Neural crest cell (in vitro differentiated cells): ENCODE measurements around the gene SLC39A1. TPM values are rescaled to one million over a fixed set of nuclear protein-coding genes. Genes with fewer than 3 reads are reported as not detected.

Experiments
- DNase-seq: peaks from one replicate; pipeline ENCODE4 v3.0.0; 2021; ENCODE audit warnings: low read depth, mixed read lengths, low spot score
- H3K27ac Mint-ChIP-seq: one replicate; pipeline ENCODE4 v1.8.0; 2021; ENCODE audit warnings: mild to moderate bottlenecking, mixed read lengths; ENCODE audit not compliant: unreplicated experiment
- H3K27me3 Mint-ChIP-seq: 2 replicates; pipeline ENCODE4 v1.8.0; 2021; ENCODE audit warnings: low read depth, mild to moderate bottlenecking, mixed read lengths
- H3K36me3 Mint-ChIP-seq: 2 replicates; pipeline ENCODE4 v1.8.0; 2021; ENCODE audit warnings: low read depth, mild to moderate bottlenecking, mixed read lengths
- H3K4me1 Mint-ChIP-seq: 2 replicates; pipeline ENCODE4 v1.8.0; 2021; ENCODE audit warnings: mixed read lengths
- H3K4me3 Mint-ChIP-seq: one replicate; pipeline ENCODE4 v1.8.0; 2021; ENCODE audit warnings: mild to moderate bottlenecking, mixed read lengths
- H3K9me3 Mint-ChIP-seq: 2 replicates; pipeline ENCODE4 v1.8.0; 2021; ENCODE audit warnings: mixed read lengths
- CTCF ChIP-seq: fragments of 200-600 bp; sonication (generic); conservative IDR thresholded peaks from 2 replicates; pipeline ENCODE4 v1.5.0; 2021; ENCODE audit warnings: antibody characterized with exemption, mild to moderate bottlenecking
- total RNA-seq: library from RNA; stranded (reverse); gene quantifications from 2 replicates; pipeline ENCODE4 v1.2.1, GENCODE V29; 2021

The SLC39A1 gene
- total RNA-seq, 1 donor from 2014 or later = 113 TPM

- Mint-ChIP-seq H3K4me1 (peaks cover 17% of the 10 kb centered on the region), H3K4me3 (peak overlapping the region; percentile 90), H3K27ac (peak overlapping the region; percentile 35), H3K36me3 (peaks cover 3% of the 10 kb centered on the region), H3K27me3 (no peaks in the 10 kb centered on the region), H3K9me3 (no peaks in the 10 kb centered on the region)
- DNase-seq = no peak
- TF ChIP-seq CTCF = no peak
Measured at GRCh38 chr1:153945131-153945794, 18.1 kb downstream of the SLC39A1 start.

- Mint-ChIP-seq H3K4me1 (peaks cover 17% of the 10 kb centered on the region), H3K27ac (no peak overlapping the region), H3K4me3 (peak overlapping the region; percentile 90), H3K27me3 (no peaks in the 10 kb centered on the region), H3K36me3 (peaks cover 3% of the 10 kb centered on the region), H3K9me3 (no peaks in the 10 kb centered on the region)
- DNase-seq = no peak
- TF ChIP-seq CTCF = no peak
Measured at GRCh38 chr1:153944827-153945117, 18.6 kb downstream of the SLC39A1 start.

- no peak for DNase-seq
- H3K36me3 Mint-ChIP-seq = peaks cover 3% of the 10 kb centered on the region
- TF ChIP-seq CTCF = no peak
- H3K9me3 Mint-ChIP-seq = no peaks in the 10 kb centered on the region
- H3K4me3 Mint-ChIP-seq = peak overlapping the region; percentile 90
- peaks cover 17% of the 10 kb centered on the region for H3K4me1 Mint-ChIP-seq
- H3K27ac Mint-ChIP-seq = no peak overlapping the region
- no peaks in the 10 kb centered on the region for H3K27me3 Mint-ChIP-seq
Measured at GRCh38 chr1:153944005-153944826, 19.1 kb downstream of the SLC39A1 start.

GRCh38 chr1:153942766-153943549, 20.4 kb downstream of the SLC39A1 start:
- H3K9me3 Mint-ChIP-seq = no peaks in the 10 kb centered on the region
- no peak for TF ChIP-seq CTCF
- H3K4me1 Mint-ChIP-seq = peaks cover 17% of the 10 kb centered on the region
- peak overlapping the region; percentile 53 for H3K4me3 Mint-ChIP-seq
- DNase-seq = no peak
- no peaks in the 10 kb centered on the region for H3K27me3 Mint-ChIP-seq
- no peak overlapping the region for H3K27ac Mint-ChIP-seq
- H3K36me3 Mint-ChIP-seq = peaks cover 3% of the 10 kb centered on the region

GRCh38 chr1:153941826-153942725, 21.3 kb downstream of the SLC39A1 start:
- H3K27ac Mint-ChIP-seq = peak overlapping the region; percentile 12
- H3K4me1 Mint-ChIP-seq = peaks cover 17% of the 10 kb centered on the region
- TF ChIP-seq CTCF = no peak
- H3K4me3 Mint-ChIP-seq = peak overlapping the region; percentile 38
- no peaks in the 10 kb centered on the region for H3K9me3 Mint-ChIP-seq
- peaks cover 3% of the 10 kb centered on the region for H3K36me3 Mint-ChIP-seq
- DNase-seq = no peak
- no peaks in the 10 kb centered on the region for H3K27me3 Mint-ChIP-seq
